Esophagus squamous epithelium (tissue), 5 donors: ENCODE data around the gene DLEU7. TPM values are rescaled to one million over a fixed set of nuclear protein-coding genes. Genes with fewer than 3 reads are reported as not detected.

Source experiments
- DNase-seq: peaks from one replicate; lab custom pipeline; 2025; lab: John Stamatoyannopoulos, UW
- H3K27ac ChIP-seq, 4 donors: fragments of 200-600 bp; sonication (generic); one replicate each; pipeline ENCODE4 v1.5.1; 2016 to 2019; ENCODE audit warnings: mild to moderate bottlenecking in 1 of 4
- H3K27me3 ChIP-seq, 4 donors: fragments of 200-600 bp; sonication (generic); 1 replicate in 3 of 4; 2 replicates in 1 of 4; pipeline versions ENCODE4 v1.5.1 to v1.6.0; 2017 to 2021; ENCODE audit warnings: antibody characterized with exemption in 1 of 4
- H3K36me3 ChIP-seq, 3 donors: fragments of 200-600 bp; sonication (generic); one replicate each; pipeline ENCODE4 v1.5.1; 2016 to 2019
- H3K4me1 ChIP-seq, 3 donors: fragments of 200-600 bp; sonication (generic); one replicate each; pipeline ENCODE4 v1.5.1; 2017 to 2019
- H3K4me3 ChIP-seq, 4 donors: fragments of 200-600 bp; sonication (generic); 1 replicate in 3 of 4; 2 replicates in 1 of 4; pipeline ENCODE4 v1.5.1; 2016 to 2019; ENCODE audit warnings: mild to moderate bottlenecking in 2 of 4, moderate library complexity in 1 of 4
- H3K9me3 ChIP-seq, 3 donors: fragments of 200-600 bp; sonication (generic); one replicate each; pipeline ENCODE4 v1.5.1; 2016 to 2019
- CTCF ChIP-seq, 6 experiments: fragments of 450-650 bp in 4 of 6; fragments of 200-600 bp in 2 of 6; sonication (generic) in 2 of 6; IDR thresholded peaks; one replicate each; pipeline ENCODE4 v1.5.1; 2016 to 2019; ENCODE audit warnings: antibody characterized with exemption in 6 of 6, mild to moderate bottlenecking in 4 of 6, moderate library complexity in 4 of 6
- POLR2A ChIP-seq, 4 donors: fragments of 450-650 bp; IDR thresholded peaks; one replicate each; pipeline ENCODE4 v1.6.1; 2017; ENCODE audit warnings: antibody characterized with exemption in 4 of 4, mild to moderate bottlenecking in 4 of 4, moderate library complexity in 3 of 4
- WGBS, 2 donors: methylation state at CpG; one replicate each; pipeline ENCODE4 v1.1.5; 2018; 5-methylcytosine and 5-hydroxymethylcytosine counted together
- intact Hi-C: fragments of 100-400 bp; cut with DNase I; formaldehyde crosslinking; loops from one replicate; pipeline ENCODE4 v1.15.0; 2022
- total RNA-seq, 4 donors: library from RNA; depleted of rRNA; stranded (reverse); fragments of >200 nt; gene quantifications; one replicate each; pipeline ENCODE4 v1.1.0, GENCODE V29; 2016
- donor health status: DM: yes; HTN: yes; CAD: no.

Gene DLEU7
- total RNA-seq, 4 donors from 2014 or later, result not detected

DNA sequence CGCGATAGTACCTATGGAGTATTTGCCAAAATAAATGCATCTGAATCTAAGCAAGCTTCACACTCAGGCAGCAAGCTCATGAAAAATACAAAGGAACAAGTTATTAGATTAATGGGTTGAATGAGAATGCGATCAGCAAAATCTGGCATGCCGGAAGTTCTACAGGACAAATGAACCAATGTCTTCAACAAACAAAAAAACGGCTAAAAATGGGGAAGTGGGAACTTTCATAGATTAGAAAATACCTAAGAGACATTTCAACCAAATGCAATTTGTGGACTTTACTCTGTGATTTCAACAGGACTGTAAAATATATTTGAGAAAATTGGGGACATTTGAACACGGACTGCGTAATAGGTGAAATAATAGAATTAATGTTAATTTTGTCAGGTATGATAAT, 43.7 kb upstream of the DLEU7 start:
- H3K27me3 ChIP-seq, result no peaks in the 10 kb centered on the region
- no peak for DNase-seq
- no peak overlapping the region for H3K27ac ChIP-seq
- no peaks in the 10 kb centered on the region for H3K9me3 ChIP-seq
- WGBS, 2 donors, result 86 to 88% methylated on average over 7 of the region's 7 CpGs
- no peak for TF ChIP-seq CTCF (IDR thresholded peaks at IDR 0.05)
- no peak for TF ChIP-seq POLR2A (IDR thresholded peaks at IDR 0.05)
- H3K36me3 ChIP-seq, result no peaks in the 10 kb centered on the region
- intact Hi-C loops, result no loop called here
- H3K4me1 ChIP-seq, result no peaks in the 10 kb centered on the region
- no peak overlapping the region for H3K4me3 ChIP-seq

- no peaks in the 10 kb centered on the region for H3K27me3 ChIP-seq
- 82 to 100% methylated on average over 1 of the region's 1 CpG for WGBS, 2 donors
- no peaks in the 10 kb centered on the region for H3K36me3 ChIP-seq
- H3K9me3 ChIP-seq, result no peaks in the 10 kb centered on the region
- DNase-seq, result no peak
- no peaks in the 10 kb centered on the region for H3K4me1 ChIP-seq
- intact Hi-C loops, result no loop called here
- H3K27ac ChIP-seq, result no peak overlapping the region
- no peak for TF ChIP-seq POLR2A (IDR thresholded peaks at IDR 0.05)
- no peak for TF ChIP-seq CTCF (IDR thresholded peaks at IDR 0.05)
- no peak overlapping the region for H3K4me3 ChIP-seq
These were observed 40.8 kb upstream of the DLEU7 start for GRCh38 chr13:50884265-50884664.

DNA sequence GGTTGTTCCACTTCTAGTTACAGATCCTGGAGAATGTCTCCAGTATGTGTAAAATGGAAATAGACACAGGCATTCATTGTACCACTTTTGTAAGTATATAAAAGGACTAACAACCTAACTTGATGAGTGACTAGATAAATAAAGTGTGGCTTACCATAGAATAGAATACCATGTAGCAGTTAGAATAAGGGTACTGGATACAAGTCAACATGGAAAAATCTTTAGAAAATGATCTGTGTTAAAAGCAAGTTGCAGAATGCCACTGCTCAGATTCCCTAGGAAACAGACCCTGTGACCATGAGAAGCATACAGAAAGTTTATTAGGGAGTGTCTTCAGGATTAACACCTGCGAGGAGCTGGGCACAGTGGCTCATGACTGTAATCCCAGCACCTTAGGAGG, 40.2 kb upstream of the DLEU7 start:
- no peak for TF ChIP-seq POLR2A (IDR thresholded peaks at IDR 0.05)
- TF ChIP-seq CTCF (IDR thresholded peaks at IDR 0.05), result no peak
- no peak for DNase-seq
- Histone ChIP-seq H3K27me3 (no peaks in the 10 kb centered on the region), H3K27ac (no peak overlapping the region), H3K4me1 (no peaks in the 10 kb centered on the region), H3K9me3 (no peaks in the 10 kb centered on the region), H3K4me3 (no peak overlapping the region), H3K36me3 (no peaks in the 10 kb centered on the region)
- 39 to 62% methylated on average over 1 of the region's 1 CpG for WGBS, 2 donors
- intact Hi-C loops, result no loop called here

DNA sequence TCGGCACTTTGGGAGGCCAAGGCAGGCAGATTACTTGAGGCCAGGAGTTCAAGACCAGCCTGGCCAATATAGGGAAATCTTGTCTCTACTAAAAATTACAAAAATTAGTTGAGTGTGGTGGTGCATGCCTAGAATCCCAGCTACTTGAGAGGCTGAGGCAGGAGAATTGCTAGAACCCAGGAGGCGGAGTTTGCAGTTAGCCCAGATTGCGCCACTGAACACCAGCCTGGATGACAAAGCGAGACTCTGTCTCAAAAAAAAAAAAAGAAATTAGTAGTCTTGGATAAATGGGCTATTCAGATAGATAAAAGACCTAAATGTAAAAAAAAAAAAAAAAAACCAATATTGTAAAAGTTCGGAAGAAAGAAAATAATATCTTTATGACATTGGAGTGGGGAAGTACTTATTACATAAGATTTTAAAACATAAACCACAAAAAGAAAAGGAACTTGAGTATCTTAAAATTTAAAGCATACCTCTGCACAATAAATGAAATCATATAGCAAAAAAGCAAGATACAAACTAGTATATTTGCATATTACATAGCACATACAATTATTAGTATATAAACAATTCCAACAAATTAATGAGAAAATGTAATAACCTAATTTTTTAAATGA, 39.4 kb upstream of the DLEU7 start:
- 83 to 90% methylated on average over 5 of the region's 5 CpGs for WGBS, 2 donors

DNA sequence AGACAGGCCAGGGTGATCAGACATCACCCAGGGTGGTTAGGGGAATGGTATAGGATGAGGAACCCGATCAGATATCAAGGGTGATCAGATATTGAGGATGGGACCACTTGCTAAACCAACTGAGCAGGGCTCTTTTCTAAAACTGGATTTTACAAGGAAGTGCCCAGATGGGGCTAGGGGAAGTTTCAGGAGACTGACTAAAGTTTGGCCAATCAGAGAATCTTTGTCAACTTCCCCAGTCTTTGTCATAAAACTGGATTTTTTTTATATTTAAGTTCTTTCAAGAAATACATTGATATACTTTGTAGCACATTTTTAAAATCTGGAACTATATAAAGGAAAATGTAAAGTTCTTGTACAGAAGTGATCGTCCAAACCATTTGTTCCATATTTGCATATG, 30.5 kb upstream of the DLEU7 start:
- no peak for TF ChIP-seq POLR2A (IDR thresholded peaks at IDR 0.05)
- no peak for TF ChIP-seq CTCF (IDR thresholded peaks at IDR 0.05)
- no peaks in the 10 kb centered on the region for H3K36me3 ChIP-seq
- H3K4me3 ChIP-seq, result no peak overlapping the region
- H3K27me3 ChIP-seq, result no peaks in the 10 kb centered on the region
- H3K4me1 ChIP-seq, result no peaks in the 10 kb centered on the region
- WGBS, 2 donors, result 80% methylated on average over 2 of the region's 2 CpGs
- no peak overlapping the region for H3K27ac ChIP-seq
- no peak for DNase-seq
- intact Hi-C loops, result no loop called here
- no peaks in the 10 kb centered on the region for H3K9me3 ChIP-seq

More for the DNA sequence above, 39.4 kb upstream of the DLEU7 start:
- Histone ChIP-seq H3K27me3 (no peaks in the 10 kb centered on the region), H3K9me3 (no peaks in the 10 kb centered on the region), H3K36me3 (no peaks in the 10 kb centered on the region), H3K27ac (no peak overlapping the region), H3K4me3 (no peak overlapping the region), H3K4me1 (no peaks in the 10 kb centered on the region)
- TF ChIP-seq CTCF (IDR thresholded peaks at IDR 0.05) (no peak), POLR2A (IDR thresholded peaks at IDR 0.05) (no peak)
- DNase-seq, result no peak
- intact Hi-C loops, result no loop called here
